Activated CD8-positive, alpha-beta memory T cell treated with anti-CD3 and anti-CD28 coated beads, Interleukin-2, amount 50 U/mL, for 1 hour (primary cell): ENCODE data around the gene CPEB1.

Experiments
- DNase-seq: peaks from one replicate; pipeline ENCODE4 v3.0.0-alpha.2; 2020; ENCODE audit errors: extremely low read depth

Gene CPEB1

DNA sequence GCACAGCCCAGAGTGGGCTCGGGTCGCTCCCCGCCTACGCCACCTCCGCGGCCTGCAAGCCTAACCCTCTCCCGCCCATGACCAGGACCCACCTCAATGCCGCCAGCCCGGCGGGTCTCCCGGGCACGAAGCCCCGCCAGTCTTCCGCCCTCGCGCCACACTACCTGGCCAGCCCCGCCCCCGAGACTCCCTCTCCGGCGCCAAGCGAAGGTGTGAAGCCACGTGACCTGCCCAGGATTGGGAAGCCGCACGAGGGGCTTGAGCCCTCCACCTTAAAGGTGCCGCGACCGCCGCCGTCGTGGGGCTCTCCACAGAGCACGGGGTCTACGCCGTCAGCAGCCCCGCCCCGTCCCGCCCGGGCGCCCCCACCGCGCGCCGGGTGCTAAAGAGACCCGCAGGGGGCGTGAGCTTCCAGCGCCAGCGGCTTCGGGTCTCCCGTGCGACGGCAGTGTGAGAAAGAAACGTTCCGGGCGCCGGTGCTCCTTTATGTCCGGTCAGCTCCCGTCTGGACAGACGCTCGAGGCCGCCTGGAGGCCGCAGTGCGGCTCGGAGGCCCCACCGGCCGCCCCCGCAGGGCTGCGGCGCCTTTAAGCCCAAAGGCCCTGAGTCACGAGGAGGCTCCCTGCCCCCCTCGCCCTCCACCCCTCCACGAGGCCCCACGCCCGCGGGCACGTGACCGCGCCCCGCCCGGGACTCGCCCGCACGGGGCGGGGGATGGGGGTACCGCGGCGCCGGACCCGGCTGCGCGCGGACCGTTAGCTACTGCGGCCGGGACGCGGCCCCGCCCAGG is at the start of gene CPEB1:
CPEB1 (minus strand) TSS at position 319 of the 790 bp plus-strand sequence. CDS start 18,904 bp downstream, outside the sequence.
- no peak for DNase-seq

DNA sequence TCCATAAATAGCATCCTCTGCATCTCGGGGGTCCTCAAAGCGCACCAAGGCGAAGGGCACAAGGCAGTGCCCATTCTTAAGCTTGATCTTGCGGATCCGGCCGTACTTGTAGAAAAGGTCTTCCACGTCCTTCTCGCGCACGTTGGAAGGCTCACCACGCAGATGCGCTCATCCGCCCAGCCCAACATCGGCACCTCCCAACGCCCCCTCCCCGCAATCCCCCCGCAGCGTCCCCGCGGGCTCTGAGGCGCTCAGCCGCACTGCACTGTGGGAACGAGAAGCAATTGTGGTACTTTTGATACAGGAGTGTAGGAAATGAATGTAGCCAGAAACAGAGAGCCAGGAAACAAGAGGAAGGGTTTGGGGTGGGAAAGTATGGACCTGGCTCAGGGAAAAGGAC is 45.0 kb upstream of the CPEB1 start:
- no peak for DNase-seq

GRCh38 chr15:82689147-82689546 is 42.0 kb upstream of the CPEB1 start:
- no peak for DNase-seq

GRCh38 chr15:82688691-82689090 is 41.5 kb upstream of the CPEB1 start:
- DNase-seq, result no peak

DNA sequence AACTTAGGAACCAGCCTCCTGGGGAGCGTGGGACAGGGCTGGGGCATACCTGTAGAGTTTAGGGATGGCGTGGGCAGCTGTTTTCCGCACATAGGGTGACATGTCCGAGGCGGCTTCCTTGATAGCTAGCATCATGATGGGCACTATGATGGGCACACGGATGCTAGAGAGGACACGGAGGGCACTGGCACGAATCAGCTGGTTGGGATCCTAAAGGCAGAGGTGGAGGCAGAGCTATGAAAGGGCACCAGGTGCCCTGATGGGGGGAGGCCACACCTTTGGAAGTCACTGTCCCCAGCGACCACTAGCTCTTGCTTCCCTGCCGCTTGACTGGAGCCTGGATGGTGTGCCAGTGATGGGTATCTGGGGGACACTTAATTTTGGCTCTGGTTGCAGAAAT is 34.2 kb upstream of the CPEB1 start:
- no peak for DNase-seq

- DNase-seq, result peak; percentile 43
These were observed 33.3 kb upstream of the CPEB1 start for GRCh38 chr15:82680200-82681102.

DNA sequence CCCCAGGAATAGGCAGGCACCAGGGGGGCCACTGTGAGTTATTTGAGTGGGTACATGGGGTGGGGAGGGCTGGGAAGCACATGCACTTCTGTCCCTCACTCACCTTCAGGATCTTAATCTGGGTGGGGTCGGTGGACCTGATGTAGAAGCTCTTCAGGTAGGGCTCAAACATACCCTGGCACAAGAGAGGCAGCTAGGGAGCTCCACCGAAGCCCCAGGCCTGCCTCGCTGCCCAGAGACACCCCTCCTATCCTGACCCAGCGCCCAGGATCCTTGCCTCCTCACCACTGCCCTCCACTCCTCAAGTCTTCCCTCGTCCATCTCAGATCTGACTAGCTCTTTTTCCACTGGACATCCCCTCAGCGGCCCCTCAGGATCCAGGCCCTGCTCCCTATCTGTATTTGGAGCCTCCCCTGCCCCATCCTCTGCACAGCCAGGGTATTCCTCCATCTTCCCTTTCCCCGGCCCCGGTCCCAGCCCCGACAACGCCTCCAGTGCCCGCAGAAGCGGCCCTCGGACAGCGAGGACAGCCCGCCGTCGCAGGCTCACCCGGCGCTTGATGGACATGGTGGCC is 32.5 kb upstream of the CPEB1 start:
- no peak for DNase-seq

GRCh38 chr15:82677720-82678323 is 30.7 kb upstream of the CPEB1 start:
- DNase-seq, result no peak

DNA sequence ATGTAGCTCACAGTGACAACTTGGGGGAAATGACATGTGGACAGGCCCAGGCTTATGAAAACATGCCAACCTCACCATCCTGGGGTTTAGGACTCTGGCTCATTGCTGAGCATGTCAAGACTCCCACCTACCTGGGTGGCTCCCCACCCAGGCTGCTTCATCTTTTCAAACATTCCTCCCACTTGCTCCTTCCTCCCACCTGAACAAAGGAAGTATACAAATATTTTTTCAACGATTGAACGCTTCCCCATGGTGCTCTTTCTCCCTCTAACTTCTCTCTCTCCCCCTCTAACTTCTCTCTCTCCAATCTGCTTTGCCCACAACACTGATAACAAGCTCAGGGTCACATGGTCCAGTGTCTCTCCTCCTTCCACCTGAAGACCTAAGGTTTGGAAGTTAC is 27.7 kb upstream of the CPEB1 start:
- no peak for DNase-seq

DNA sequence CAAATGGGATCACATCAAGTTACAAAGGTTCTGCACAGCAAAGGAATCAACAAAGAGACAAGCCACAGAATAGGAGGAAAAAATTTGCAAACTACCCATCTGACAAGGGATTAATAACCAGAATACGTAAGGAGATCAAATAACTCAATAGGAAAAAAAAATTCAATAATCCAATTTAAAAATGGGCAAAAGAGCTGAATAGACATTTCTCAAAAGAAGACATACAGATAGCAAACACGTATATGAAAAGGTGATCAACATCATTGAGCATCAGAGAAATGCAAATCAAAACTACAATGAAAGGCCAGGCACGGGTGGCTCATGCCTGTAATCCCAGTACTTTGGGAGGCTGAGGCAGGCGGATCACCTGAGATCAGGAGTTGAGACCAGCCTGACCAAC is 23.5 kb upstream of the CPEB1 start:
- DNase-seq, result no peak

GRCh38 chr15:82666606-82667005 is 19.4 kb upstream of the CPEB1 start:
- DNase-seq, result no peak

DNA sequence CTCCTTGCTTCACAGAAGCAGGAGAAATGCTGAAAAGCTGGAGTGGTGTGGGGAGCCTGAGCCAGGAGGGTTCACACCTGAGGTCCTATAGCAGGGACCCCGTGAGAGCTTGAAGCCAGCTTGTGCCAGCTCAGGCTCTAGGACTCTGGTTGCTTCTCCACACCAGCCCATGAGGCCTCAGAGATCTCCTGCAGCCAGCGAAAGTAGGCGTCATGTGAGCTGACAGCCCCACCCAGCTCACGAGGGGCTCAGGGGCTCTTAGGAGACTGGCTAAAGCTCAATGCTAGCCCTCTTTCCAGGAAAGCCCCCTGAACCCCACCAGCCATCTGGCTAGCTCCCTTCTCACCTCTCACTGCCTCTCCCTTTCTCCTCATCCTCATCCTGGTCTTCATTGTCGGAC is 16.9 kb upstream of the CPEB1 start:
- DNase-seq, result no peak

GRCh38 chr15:82663186-82663600 is 16.0 kb upstream of the CPEB1 start:
- no peak for DNase-seq

- DNase-seq, result no peak
These were observed 15.5 kb upstream of the CPEB1 start for GRCh38 chr15:82662641-82663040.

DNA sequence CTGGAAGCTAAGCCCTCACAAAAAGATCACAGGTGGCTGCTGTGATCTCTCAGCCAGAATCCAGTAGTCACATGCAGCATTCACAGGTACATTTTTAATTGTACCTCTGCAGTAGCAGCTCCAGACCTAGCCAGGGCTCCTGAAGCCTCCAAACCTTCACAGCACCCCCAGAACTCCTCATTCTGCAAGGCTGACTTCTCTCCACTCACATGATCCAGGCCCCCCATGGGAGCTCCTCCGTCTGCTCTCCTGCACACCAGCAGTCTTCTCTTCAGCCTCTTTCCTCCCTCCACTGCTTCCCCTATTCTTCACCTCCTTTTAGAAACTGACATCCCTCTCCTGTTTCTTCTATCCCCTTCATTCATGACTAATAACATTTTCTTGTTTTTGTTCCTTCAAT is 13.2 kb upstream of the CPEB1 start:
- no peak for DNase-seq

- no peak for DNase-seq
These were observed 9.6 kb upstream of the CPEB1 start for GRCh38 chr15:82656641-82657266.

DNA sequence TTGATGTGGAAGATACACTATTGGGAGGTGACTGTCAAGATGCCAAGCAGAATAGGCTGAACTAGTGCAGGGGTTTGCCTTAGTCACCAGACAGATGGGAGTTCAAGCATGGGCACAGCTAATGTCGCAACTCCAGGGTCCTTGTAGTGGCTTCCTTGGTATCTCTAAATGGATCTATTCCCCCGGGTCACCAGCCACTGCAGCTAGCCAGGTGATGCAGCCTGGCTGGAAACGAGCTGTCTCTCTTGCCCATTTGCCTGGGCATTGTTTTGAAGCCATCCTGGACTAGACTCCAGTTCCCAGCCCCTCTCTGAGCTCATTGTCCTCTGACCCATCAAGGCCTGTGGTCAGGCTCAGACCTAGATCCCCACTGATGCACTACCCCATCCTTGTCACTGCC is 8.4 kb upstream of the CPEB1 start:
- no peak for DNase-seq

- DNase-seq, result no peak
These were observed 6.5 kb upstream of the CPEB1 start for GRCh38 chr15:82653483-82654168.

DNA sequence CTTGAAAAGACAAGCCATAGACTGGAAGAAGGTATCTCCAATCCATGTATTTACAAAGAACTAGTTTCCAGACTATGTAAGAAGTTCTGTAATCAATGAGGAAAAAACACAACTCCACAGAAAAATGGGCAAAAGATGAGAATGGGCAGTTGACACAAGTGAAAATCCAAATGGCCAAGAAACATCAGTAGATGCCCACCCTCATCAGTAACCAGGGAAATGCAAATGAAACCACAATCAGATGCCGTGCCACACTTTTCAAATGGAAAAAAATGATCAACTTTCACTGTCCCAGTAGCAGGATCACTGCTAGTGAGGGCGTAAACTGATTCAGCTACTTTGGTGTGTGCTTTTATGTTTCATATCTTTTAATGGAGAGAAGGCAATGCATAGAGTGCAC is 4.5 kb upstream of the CPEB1 start:
- DNase-seq, result no peak

DNA sequence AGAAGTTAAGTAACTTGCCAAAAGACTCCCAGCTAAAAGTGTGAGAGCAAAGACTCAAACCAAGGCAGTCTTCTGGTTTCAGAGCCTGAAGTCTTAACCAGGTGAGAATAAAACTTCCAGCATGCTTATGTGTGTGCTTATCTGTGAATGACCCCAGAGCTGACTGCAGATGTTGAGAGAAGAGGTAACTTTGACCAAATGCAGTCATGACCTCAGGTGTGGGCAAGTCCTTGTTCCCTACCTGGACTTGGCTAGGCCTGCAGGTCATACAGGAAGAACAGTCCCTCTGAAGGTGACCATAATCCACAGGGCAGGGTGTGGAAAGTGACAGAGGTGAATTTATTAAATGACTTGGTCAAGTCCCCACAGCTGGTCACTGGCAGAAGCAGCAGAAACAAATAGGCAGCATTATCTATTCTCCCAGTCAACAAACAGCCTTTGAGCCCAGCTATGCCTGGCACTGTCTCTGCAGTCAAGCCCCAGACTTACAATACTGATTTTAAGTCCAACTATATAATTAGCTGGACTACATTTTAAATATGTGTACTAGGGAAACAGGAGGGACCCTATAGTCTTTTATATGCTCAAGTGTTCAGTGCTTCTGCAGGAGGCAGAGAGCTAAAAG is 3.0 kb upstream of the CPEB1 start:
- no peak for DNase-seq
